T-cell (primary cell): ENCODE measurements around the gene COL6A3. TPM values are rescaled to one million over a fixed set of nuclear protein-coding genes. Genes with fewer than 3 reads are reported as not detected.

Experiments
- ATAC-seq, 4 experiments: fragments of 200-7000 bp in 3 of 4; fragments of 150-1000 bp in 1 of 4; cut with Tn5 transposase; replicated peaks in 1 of 4; 1 replicate in 3 of 4; 2 replicates in 1 of 4; pipeline ENCODE4 v1.10.0; 2021; ENCODE audit warnings: moderate library complexity in 3 of 4, mild to moderate bottlenecking in 2 of 4, moderate number of reproducible peaks in 1 of 4
- CTCF ChIA-PET, 2 donors: fragments of 300-600 bp; sonication (Branson Sonifier 250); formaldehyde crosslinking; loops; one replicate each; lab custom pipeline; 2022; ENCODE audit warnings: antibody characterized with exemption in 2 of 2; lab: Charles Lee
- POLR2A ChIA-PET, 2 donors: fragments of 300-600 bp; sonication (Branson Sonifier 250); formaldehyde crosslinking; loops; one replicate each; lab custom pipeline; 2022; ENCODE audit warnings: antibody characterized with exemption in 2 of 2; lab: Charles Lee
- DNase-seq, 35 experiments: peaks; one replicate each; pipeline versions ENCODE4 v3.0.0 to v3.0.0-alpha.2; 2013 to 2023
- H3K27ac ChIP-seq: one replicate; pipeline ENCODE4 v1.5.1; 2013; ENCODE audit warnings: low read length
- H3K27me3 ChIP-seq, 2 experiments: replicated peaks in 1 of 2; 1 replicate in 1 of 2; 2 replicates in 1 of 2; pipeline versions ENCODE4 v1.6.1 to v1.7.0; 2013; ENCODE audit warnings: low read length in 1 of 2, mixed read lengths in 1 of 2; ENCODE audit not compliant: control insufficient read depth in 2 of 2, insufficient read depth in 2 of 2; ENCODE audit errors: extremely low read depth in 1 of 2
- H3K36me3 ChIP-seq, 2 donors: 1 replicate in 1 of 2; 2 replicates in 1 of 2; pipeline versions ENCODE4 v1.6.1 to v1.7.0; 2013; ENCODE audit warnings: low read length in 1 of 2; ENCODE audit not compliant: control insufficient read depth in 2 of 2, insufficient read depth in 1 of 2; ENCODE audit errors: extremely low read depth in 1 of 2
- H3K4me1 ChIP-seq, 2 experiments: 1 replicate in 1 of 2; 2 replicates in 1 of 2; pipeline versions ENCODE4 v1.6.1 to v1.7.0; 2013; ENCODE audit warnings: low read length in 2 of 2, mixed read lengths in 1 of 2; ENCODE audit not compliant: insufficient read depth in 2 of 2, control insufficient read depth in 1 of 2; ENCODE audit errors: extremely low read depth in 1 of 2
- H3K4me3 ChIP-seq, 2 donors: 1 replicate in 1 of 2; 2 replicates in 1 of 2; pipeline versions ENCODE4 v1.5.1 to v1.7.0; 2013; ENCODE audit warnings: mild to moderate bottlenecking in 2 of 2, low read length in 1 of 2, moderate library complexity in 1 of 2; ENCODE audit not compliant: control insufficient read depth in 1 of 2; ENCODE audit errors: extremely low read depth in 1 of 2
- H3K9me3 ChIP-seq: 2 replicates; pipeline ENCODE4 v1.7.0; 2013
- H3K27ac Mint-ChIP-seq, 2 donors: one replicate each; pipeline ENCODE4 v1.8.0; 2020 to 2021; ENCODE audit warnings: mild to moderate bottlenecking in 2 of 2, mixed read lengths in 2 of 2
- H3K27me3 Mint-ChIP-seq, 2 donors: one replicate each; pipeline ENCODE4 v1.8.0; 2021 to 2022; ENCODE audit warnings: mixed read lengths in 2 of 2
- H3K36me3 Mint-ChIP-seq: one replicate; pipeline ENCODE4 v1.8.0; 2021; ENCODE audit warnings: mixed read lengths
- H3K4me1 Mint-ChIP-seq, 3 donors: one replicate each; pipeline ENCODE4 v1.8.0; 2020 to 2022; ENCODE audit warnings: mixed read lengths in 3 of 3, mild to moderate bottlenecking in 1 of 3
- H3K4me3 Mint-ChIP-seq, 3 donors: one replicate each; pipeline ENCODE4 v1.8.0; 2020 to 2022; ENCODE audit warnings: mild to moderate bottlenecking in 3 of 3, mixed read lengths in 3 of 3, moderate library complexity in 3 of 3
- H3K9me3 Mint-ChIP-seq, 3 donors: one replicate each; pipeline ENCODE4 v1.8.0; 2020 to 2022; ENCODE audit warnings: mixed read lengths in 3 of 3
- WGBS: methylation state at CpG from one replicate; pipeline ENCODE4 v1.1.5; 2013; ENCODE audit warnings: missing lambda C conversion rate; ENCODE audit not compliant: insufficient coverage; 5-methylcytosine and 5-hydroxymethylcytosine counted together
- total RNA-seq, 35 experiments: library from RNA in 6 of 35; stranded (reverse) in 6 of 35; fragments of 120-200 nt in 1 of 35; gene quantifications; one replicate each; pipeline versions ENCODE4 v1.2.1 to v1.2.4 and lab custom pipeline; 2013 to 2026

Gene COL6A3
- total RNA-seq, 5 donors from 2014 or later (not counting 1 experiment from before 2014, with no cell fraction given): 1.5 to 2.9 (median 2.5) TPM

DNA sequence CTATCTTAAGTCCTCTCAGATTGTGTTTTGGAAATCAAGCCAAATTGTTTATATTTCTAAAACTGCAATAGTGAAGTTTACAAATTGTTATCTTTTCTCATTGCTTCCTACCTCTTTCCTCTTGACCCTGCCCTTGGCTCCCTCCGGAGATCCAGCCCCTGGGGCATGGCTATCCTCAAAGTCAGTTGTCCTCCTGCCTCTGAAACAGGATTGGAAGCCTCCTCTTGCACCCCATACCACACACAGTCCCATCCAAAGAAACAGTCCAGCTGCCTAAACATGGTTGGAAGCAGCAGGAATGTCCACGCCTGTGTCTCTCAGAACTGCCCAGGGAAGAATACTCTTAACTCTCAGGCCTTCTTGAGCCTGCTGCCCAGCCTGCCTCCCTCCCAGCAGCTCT, 30.1 kb upstream of the COL6A3 start:
- no peak for DNase-seq
- no peak overlapping the region for H3K27ac ChIP-seq
- no peak overlapping the region for H3K4me3 Mint-ChIP-seq
- H3K4me3 ChIP-seq: no peak overlapping the region
- POLR2A ChIA-PET: no interaction called here
- H3K9me3 Mint-ChIP-seq: no peaks in the 10 kb centered on the region
- H3K27ac Mint-ChIP-seq: peak overlapping the region in 1 of 2 donors; percentile 61
- CTCF ChIA-PET: interaction anchor here in 1 of 2 donors (0.7 kb wide), 2 partner anchors 23 to 128 kb away, joined by 3 to 4 read pairs; no protein-coding TSS in a partner anchor
- H3K4me1 ChIP-seq: peaks cover 20 to 36% of the 10 kb centered on the region in 2 experiments
- no peaks in the 10 kb centered on the region for H3K36me3 Mint-ChIP-seq
- peaks cover 41 to 48% (median 45%) of the 10 kb centered on the region in 3 donors for H3K4me1 Mint-ChIP-seq
- 88% methylated on average over 2 of the region's 2 CpGs for WGBS
- H3K36me3 ChIP-seq: no peaks in the 10 kb centered on the region
- no peaks in the 10 kb centered on the region for H3K9me3 ChIP-seq
- no peaks in the 10 kb centered on the region for H3K27me3 ChIP-seq
- no peaks in the 10 kb centered on the region for H3K27me3 Mint-ChIP-seq
- no peak for ATAC-seq

DNA sequence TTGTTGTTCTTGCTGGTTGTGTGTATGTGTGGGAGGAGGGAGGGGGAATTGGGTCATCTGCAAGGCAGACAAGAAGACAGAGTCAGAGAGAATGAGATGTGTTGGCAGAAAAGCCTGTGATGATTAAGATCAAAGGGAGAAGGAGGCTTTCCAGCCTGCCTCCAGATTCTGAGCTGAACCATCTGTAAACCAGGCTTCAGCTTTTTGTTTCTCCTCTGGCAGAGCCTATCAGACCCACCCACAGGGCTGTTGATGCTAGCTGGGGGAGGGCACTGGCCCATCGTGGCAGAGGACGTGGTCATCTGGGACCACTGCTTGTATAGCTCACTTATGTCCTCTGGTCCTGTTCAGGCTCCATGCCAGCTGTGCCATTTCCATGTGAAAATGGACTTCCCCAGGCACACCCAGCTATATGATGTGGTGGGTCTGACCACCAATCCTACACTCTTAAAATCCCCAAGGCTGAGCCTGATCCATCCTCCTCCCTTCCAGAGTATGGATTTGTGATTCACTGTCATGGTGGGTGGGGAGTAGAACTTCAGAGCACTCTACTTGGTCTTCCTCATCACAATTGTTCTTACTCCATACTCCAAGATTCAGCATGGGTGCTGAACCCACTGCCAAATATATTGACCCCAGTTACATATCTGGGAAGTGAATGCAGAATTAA, 27.8 kb upstream of the COL6A3 start:
- H3K4me3 Mint-ChIP-seq: peak overlapping the region in 2 of 3 donors; percentile 4 to 40
- no peaks in the 10 kb centered on the region for H3K27me3 ChIP-seq
- peak in 12 of 35 experiments; percentile 8 to 63 (median 28) for DNase-seq
- no peaks in the 10 kb centered on the region for H3K36me3 ChIP-seq
- no peaks in the 10 kb centered on the region for H3K36me3 Mint-ChIP-seq
- peak overlapping the region; percentile 16 for H3K27ac ChIP-seq
- ATAC-seq: peak; percentile 82 to 98 (median 90)
- peaks cover 57 to 63% (median 60%) of the 10 kb centered on the region in 3 donors for H3K4me1 Mint-ChIP-seq
- H3K9me3 Mint-ChIP-seq: no peaks in the 10 kb centered on the region
- H3K27me3 Mint-ChIP-seq: no peaks in the 10 kb centered on the region
- no peak overlapping the region for H3K4me3 ChIP-seq
- ChIA-PET POLR2A (no interaction called here), CTCF (interaction anchor here (0.8 to 2.1 kb wide), 3 partner anchors 10 to 20 kb away, joined by 3 to 9 read pairs (median 6); no protein-coding TSS in a partner anchor)
- H3K9me3 ChIP-seq: no peaks in the 10 kb centered on the region
- no CpG with 5 or more reads among the region's 2 CpGs for WGBS
- H3K4me1 ChIP-seq: peaks cover 27 to 53% of the 10 kb centered on the region in 2 experiments
- H3K27ac Mint-ChIP-seq: peak overlapping the region; percentile 56 to 84

DNA sequence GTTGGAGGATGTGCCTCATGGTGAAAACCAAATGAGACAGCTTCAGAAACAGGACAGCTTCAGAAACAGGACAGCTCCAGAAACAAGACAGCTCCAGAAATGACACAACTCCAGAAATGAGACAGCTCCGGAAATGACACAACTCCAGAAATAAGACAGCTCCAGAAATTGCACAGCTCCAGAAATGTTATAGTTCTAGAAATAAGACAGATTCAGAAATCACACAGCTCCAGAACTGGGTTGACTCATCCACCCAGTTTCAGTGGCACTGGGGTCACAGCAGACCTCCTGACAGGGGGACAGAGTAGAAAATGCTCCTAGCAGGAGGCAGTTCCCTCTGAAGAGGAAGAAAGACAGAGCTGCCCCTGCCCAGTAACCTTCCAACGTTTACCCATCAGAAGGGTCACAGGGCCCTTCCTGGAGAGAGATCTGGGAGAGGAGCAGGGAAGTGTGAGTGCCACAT, 26.9 kb upstream of the COL6A3 start:
- peak overlapping the region; percentile 56 to 84 for H3K27ac Mint-ChIP-seq
- no peaks in the 10 kb centered on the region for H3K36me3 Mint-ChIP-seq
- no CpG with 5 or more reads among the region's 2 CpGs for WGBS
- no peaks in the 10 kb centered on the region for H3K9me3 Mint-ChIP-seq
- H3K9me3 ChIP-seq: no peaks in the 10 kb centered on the region
- H3K27me3 Mint-ChIP-seq: no peaks in the 10 kb centered on the region
- POLR2A ChIA-PET: no interaction called here
- peak overlapping the region; percentile 26 for H3K27ac ChIP-seq
- ATAC-seq: no peak
- no peak overlapping the region for H3K4me3 ChIP-seq
- no peaks in the 10 kb centered on the region for H3K36me3 ChIP-seq
- CTCF ChIA-PET: interaction anchor here (0.6 to 2.1 kb wide), 2 partner anchors 19 to 34 kb away, joined by 3 to 9 read pairs; no protein-coding TSS in a partner anchor
- H3K4me1 Mint-ChIP-seq: peaks cover 66 to 70% (median 68%) of the 10 kb centered on the region in 3 donors
- peak overlapping the region in 1 of 3 donors; percentile 40 for H3K4me3 Mint-ChIP-seq
- H3K4me1 ChIP-seq: peaks cover 33 to 61% of the 10 kb centered on the region in 2 experiments
- DNase-seq: no peak
- no peaks in the 10 kb centered on the region for H3K27me3 ChIP-seq

DNA sequence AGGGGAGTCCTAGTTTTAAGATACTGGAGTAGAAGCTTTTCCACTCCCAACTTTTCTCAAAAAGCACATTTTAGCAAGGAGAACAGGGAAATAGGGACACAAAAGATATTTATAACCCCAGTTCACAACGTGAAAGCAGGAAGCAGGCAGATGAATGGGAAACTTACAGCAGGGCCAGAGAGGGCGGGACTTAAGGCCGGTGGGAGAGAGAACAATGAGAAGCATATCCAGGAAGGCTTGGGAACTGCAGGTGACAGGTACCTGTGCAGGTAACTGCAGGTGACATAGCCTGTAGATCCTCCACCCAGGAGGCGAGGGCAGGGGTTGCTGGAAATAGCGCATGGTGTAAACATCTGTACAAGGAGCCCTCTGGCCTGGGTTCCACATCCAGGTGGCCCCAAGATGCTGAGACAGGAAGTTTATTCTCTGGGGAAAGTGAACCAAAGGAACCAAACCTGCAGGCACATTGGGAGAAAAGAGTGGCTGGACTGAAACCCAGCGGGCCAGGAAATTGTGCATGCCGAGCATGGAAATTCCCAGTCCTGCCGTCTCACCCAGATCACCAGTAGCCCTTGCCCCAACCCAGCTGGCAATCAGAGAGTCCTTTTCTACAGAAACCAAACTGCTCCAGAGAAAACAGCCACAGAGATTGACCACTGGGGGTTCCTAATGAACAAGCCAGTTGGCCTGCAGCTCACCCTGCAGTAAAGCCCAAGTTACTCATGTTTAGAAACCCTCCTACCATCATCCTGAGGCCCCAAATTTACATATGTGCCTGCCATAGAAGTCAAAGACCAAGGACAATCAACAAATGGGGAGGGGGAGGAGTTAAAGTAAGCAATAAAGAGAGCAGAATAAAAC, 24.3 kb upstream of the COL6A3 start:
- ChIA-PET POLR2A (no interaction called here), CTCF (interaction anchor here in 1 of 2 donors (0.7 to 1.4 kb wide), 2 partner anchors 14 to 17 kb away, joined by 7 to 8 read pairs; no protein-coding TSS in a partner anchor)
- Mint-ChIP-seq H3K27ac (peak overlapping the region; percentile 71 to 79), H3K36me3 (no peaks in the 10 kb centered on the region), H3K4me3 (peak overlapping the region in 1 of 3 donors; percentile 33), H3K9me3 (no peaks in the 10 kb centered on the region), H3K27me3 (no peaks in the 10 kb centered on the region), H3K4me1 (peaks cover 84 to 88% (median 86%) of the 10 kb centered on the region in 3 donors)
- H3K27me3 ChIP-seq: no peaks in the 10 kb centered on the region
- no peak for ATAC-seq
- DNase-seq: no peak
- H3K4me1 ChIP-seq: peaks cover 56 to 83% of the 10 kb centered on the region in 2 experiments
- no peak overlapping the region for H3K27ac ChIP-seq
- H3K9me3 ChIP-seq: no peaks in the 10 kb centered on the region
- H3K36me3 ChIP-seq: no peaks in the 10 kb centered on the region
- H3K4me3 ChIP-seq: no peak overlapping the region
- 56% methylated on average over 6 of the region's 8 CpGs for WGBS

- POLR2A ChIA-PET: no interaction called here
- Mint-ChIP-seq H3K36me3 (no peaks in the 10 kb centered on the region), H3K9me3 (no peaks in the 10 kb centered on the region), H3K4me3 (peak overlapping the region in 1 of 3 donors; percentile 33), H3K4me1 (peaks cover 86 to 90% (median 86%) of the 10 kb centered on the region in 3 donors), H3K27ac (peak overlapping the region; percentile 74 to 79), H3K27me3 (no peaks in the 10 kb centered on the region)
- Histone ChIP-seq H3K27ac (no peak overlapping the region), H3K4me1 (peaks cover 63 to 86% of the 10 kb centered on the region in 2 experiments), H3K27me3 (no peaks in the 10 kb centered on the region), H3K4me3 (no peak overlapping the region), H3K9me3 (no peaks in the 10 kb centered on the region), H3K36me3 (no peaks in the 10 kb centered on the region)
- DNase-seq (no peak), ATAC-seq (no peak)
- CTCF ChIA-PET: interaction anchor here in 1 of 2 donors (1.4 kb wide), 1 partner anchor 16 kb away, joined by 7 read pairs; no protein-coding TSS in a partner anchor
- 100% methylated on average over 2 of the region's 5 CpGs for WGBS
Measured at GRCh38 chr2:237437566-237437965, 23.6 kb upstream of the COL6A3 start.
